ENCODE measurements around the gene DTNBP1.

DTNBP1 gene

GRCh38 chr6:15501826-15502445, 160.9 kb downstream of the DTNBP1 start:
- DNase-seq (ENCODE audit: low read depth), result peak; percentile 58

- no peak for DNase-seq (ENCODE audit: low read depth)
Measured at GRCh38 chr6:15500901-15501825, 161.7 kb downstream of the DTNBP1 start.

GRCh38 chr6:15500078-15500740, 162.6 kb downstream of the DTNBP1 start:
- no peak for DNase-seq (ENCODE audit: low read depth)

GRCh38 chr6:15499591-15499990, 163.2 kb downstream of the DTNBP1 start:
- no peak for DNase-seq (ENCODE audit: low read depth)

- no peak for DNase-seq (ENCODE audit: low read depth)
Measured at GRCh38 chr6:15499125-15499524, 163.7 kb downstream of the DTNBP1 start.

- DNase-seq (ENCODE audit: low read depth), result no peak
Measured at GRCh38 chr6:15498640-15499039, 164.2 kb downstream of the DTNBP1 start.

- no peak for DNase-seq (ENCODE audit: low read depth)
Measured at GRCh38 chr6:15496345-15497131, 166.3 kb downstream of the DTNBP1 start.

- DNase-seq (ENCODE audit: low read depth), result no peak
Measured at GRCh38 chr6:15495375-15495901, 167.4 kb downstream of the DTNBP1 start.

- no peak for DNase-seq (ENCODE audit: low read depth)
Measured at GRCh38 chr6:15493437-15494168, 169.2 kb downstream of the DTNBP1 start.

- no peak for DNase-seq (ENCODE audit: low read depth)
Measured at GRCh38 chr6:15491986-15492269, 170.9 kb downstream of the DTNBP1 start.

- DNase-seq (ENCODE audit: low read depth), result peak; percentile 62
Measured at GRCh38 chr6:15491255-15491985, 171.4 kb downstream of the DTNBP1 start.

- DNase-seq (ENCODE audit: low read depth), result no peak
Measured at GRCh38 chr6:15490242-15491100, 172.4 kb downstream of the DTNBP1 start.

- no peak for DNase-seq (ENCODE audit: low read depth)
Measured at GRCh38 chr6:15489261-15489962, 173.4 kb downstream of the DTNBP1 start.

- DNase-seq (ENCODE audit: low read depth), result no peak
Measured at GRCh38 chr6:15487262-15487661, 175.6 kb downstream of the DTNBP1 start.

GRCh38 chr6:15485936-15486335, 176.9 kb downstream of the DTNBP1 start:
- DNase-seq (ENCODE audit: low read depth), result no peak

GRCh38 chr6:15484821-15485220, 178.0 kb downstream of the DTNBP1 start:
- DNase-seq (ENCODE audit: low read depth), result no peak

- DNase-seq (ENCODE audit: low read depth), result no peak
Measured at GRCh38 chr6:15484140-15484539, 178.7 kb downstream of the DTNBP1 start.

GRCh38 chr6:15483060-15483459, 179.8 kb downstream of the DTNBP1 start:
- no peak for DNase-seq (ENCODE audit: low read depth)

Measured in fibroblast of the conjunctiva (primary cell).